Stimulated activated CD8-positive, alpha-beta memory T cell treated with anti-CD3 and anti-CD28 coated beads, Interleukin-4, amount 100 ng/mL, for 48 hours (primary cell): ENCODE measurements around the gene TANK.
"Not testable (repeated sequence)": the region's sequence is repeated elsewhere in the genome, so short reads cannot be mapped to it uniquely, and the experiment has no call there.

Experiments used
- DNase-seq: peaks from one replicate; pipeline ENCODE4 v3.0.0-alpha.2; 2020

The TANK gene, protein sequence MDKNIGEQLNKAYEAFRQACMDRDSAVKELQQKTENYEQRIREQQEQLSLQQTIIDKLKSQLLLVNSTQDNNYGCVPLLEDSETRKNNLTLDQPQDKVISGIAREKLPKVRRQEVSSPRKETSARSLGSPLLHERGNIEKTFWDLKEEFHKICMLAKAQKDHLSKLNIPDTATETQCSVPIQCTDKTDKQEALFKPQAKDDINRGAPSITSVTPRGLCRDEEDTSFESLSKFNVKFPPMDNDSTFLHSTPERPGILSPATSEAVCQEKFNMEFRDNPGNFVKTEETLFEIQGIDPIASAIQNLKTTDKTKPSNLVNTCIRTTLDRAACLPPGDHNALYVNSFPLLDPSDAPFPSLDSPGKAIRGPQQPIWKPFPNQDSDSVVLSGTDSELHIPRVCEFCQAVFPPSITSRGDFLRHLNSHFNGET

DNA sequence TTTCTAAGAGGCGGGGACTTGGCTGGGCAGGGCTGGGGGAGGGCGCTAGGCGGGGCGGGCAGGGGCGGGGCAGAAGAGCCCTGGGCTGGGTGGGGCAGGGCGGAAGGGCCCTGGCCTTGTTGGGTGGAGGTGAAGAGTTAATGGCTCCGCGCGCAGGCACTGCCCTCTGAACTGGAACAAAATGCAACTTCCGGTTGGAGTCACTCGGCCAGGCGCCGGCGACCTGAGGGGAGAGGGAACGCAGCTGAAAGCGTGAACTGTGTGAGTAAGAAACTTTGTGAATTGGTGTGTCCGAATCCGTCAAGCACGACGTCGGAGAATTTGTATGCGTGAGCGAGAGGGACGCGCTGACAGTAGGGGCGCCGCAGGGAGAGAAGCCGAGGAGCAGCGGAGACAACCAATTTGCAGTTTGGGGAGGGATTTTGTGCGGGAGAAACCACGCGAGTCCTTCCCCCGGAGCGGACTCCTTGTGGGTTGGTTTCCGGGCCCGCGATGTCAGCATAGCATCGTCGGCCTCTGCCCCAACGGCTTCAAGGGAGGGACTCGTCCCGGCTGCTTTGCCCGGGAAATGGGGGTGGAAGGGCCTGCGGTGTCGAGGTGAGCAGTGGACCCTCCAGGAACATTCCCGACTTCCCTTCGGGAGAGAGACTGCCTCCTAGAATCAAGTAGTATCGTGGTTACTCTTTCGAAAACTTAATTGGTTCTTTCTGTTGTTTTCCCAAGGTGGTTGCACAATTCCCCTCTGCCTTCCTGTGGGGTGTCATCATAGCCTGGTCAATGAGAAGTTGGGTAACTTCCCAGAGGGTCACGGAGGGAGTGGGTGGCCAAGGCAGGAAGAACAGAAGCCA is at the start of gene TANK:
Gene TANK, plus strand, starts transcription at position 203 of the 848 bp plus-strand sequence. CDS start 19,235 bp downstream, outside the sequence.
- DNase-seq, result peak; percentile 91

DNA sequence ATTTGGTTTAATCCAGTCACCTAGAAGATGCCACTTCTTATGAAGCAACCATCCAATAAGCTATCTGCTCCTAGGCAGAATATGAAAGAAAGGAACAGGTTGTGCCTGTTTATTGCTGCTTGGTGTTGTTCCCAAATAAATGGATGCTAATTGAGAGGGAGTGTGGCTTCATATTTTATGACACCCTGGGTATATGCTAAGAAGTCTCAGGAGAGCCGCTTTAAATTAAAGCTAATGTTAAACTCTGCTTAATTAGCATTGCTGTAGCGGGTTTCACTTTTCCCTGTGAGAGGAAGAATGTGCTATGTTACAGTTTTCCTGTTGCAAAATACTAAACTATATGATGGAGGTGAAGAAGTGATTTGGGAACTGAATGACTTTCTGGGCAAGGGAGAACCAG is 48.7 kb upstream of the TANK start:
- DNase-seq, result no peak

DNA sequence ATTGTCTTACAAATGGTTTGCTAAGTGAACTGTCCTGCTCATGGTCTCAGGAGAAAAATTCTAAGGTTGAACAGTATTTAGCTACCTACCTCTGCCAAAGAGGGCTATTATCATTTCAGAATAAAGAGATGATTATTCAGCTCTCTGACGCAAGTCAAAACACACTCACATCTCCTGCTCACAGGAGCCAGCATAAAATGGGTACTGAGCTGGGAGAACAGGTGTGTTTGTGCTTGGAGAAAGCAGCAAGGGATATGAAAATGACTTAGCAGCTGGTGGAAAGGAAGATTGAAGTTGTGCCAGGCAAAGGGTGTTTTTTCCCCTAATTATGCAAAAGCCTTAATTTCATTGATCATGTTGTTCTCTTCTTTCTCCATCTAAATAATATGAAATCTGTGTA is 47.3 kb upstream of the TANK start:
- no peak for DNase-seq

DNA sequence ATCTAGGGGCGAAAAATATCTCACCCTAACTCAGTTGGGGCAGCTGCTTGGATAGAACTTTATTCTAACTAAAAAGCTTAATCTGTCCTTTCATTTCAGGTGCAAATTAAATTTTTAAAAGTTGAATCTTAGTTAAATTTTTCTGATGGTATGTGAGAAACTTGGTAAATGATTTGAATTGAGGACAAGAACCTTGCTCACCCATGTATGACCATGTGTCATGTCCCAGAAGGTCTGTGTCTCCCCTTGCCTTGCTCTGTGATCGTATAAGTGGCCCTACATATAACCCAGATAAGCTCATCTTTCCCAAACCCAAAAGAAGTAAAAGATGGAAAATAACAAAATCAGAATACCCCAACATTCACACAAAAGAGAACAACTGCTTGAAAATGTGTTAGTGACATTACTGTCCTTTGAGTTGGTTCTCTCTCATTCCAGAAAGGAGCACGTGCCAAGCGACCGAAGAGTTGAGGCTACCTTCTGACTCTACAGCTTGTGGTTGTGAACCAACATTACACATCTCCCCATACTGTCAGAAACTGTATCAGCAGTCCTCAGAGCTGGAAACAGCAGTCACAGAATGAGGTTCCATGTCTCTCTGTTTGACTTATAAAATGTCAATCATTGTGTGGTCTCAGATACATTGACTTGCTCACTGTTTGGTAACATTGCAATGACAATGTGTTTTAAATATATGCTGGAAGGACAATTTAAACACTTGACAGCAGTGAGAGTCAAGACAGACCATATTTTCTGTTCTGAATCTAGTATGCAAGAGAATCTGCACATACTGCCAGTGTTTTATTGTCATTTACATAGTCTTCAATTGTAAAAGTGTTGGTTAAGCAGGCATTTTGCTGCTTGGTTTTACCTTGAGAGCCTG is 46.3 kb upstream of the TANK start:
- no peak for DNase-seq

DNA sequence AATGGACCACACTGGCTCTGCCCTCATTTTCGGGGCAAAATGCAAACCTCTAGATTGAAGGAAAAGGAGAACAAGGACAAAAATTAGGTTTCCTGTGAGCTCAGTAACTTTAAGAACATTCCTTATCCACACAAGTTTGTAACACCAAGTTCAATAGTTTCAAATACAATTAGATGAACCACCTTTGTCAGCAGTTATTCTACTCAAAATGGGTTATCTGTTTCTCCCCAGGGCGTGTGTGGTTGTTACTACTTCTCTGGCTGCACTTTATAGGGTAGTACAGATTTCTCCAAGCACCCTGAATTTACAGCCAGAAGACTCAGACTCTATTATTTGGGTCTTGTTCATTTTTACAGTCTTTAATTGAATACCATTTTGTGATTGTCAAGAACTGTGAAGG is 45.0 kb upstream of the TANK start:
- DNase-seq, result no peak

DNA sequence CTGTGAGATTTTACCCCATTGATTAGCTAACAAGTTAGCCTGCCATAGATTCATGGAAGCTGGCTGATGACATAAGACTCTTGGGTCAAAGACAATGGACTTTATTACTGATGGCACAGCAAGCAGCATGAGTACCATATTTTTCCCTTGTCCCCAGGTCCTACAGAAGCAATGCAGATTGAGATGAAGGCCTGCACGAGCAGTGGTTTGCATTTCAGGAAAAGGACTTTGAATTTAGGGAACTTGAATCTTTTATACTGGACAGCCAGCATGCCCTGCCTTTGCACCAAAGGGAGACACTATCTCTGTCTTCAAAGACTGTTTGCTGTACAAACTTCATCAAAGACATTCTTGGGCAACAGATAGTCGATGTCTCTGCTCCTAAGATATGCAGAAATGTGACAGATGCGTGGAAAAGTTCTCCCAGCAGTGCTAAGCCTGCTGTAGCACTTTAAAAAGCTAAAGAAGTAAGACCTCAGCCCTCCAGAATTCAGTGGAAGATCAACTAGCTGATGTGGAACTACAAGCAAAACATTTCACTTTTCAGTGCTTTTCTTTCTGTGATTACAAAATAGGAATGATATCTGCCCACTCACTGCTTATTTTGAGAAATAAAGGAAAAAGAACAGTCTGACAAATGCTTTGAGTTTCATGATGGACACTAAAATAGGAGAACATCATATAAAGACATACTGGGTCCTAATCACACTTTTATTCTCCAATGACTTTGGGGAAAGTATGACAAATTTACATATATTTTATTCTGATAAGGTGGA is 44.4 kb upstream of the TANK start:
- no peak for DNase-seq

DNA sequence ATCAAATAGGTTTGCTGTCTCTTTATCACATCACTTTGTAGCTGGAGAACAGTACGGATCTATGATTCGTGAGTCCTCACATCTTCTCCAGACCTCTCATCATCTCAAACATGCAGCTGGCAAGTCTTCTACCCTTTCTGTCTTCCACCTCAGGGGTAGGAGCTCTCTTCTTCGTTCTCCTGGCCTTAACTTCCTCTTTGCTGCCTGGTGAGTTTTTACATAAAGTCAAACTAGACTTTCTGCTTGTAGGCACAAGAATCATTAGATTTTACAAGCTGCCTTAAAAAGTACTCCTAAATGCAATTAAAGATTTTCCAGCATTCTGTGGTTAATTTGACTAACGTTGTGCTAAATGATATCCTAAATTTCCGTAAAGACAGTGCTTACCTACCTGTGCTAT is 43.7 kb upstream of the TANK start:
- no peak for DNase-seq

DNA sequence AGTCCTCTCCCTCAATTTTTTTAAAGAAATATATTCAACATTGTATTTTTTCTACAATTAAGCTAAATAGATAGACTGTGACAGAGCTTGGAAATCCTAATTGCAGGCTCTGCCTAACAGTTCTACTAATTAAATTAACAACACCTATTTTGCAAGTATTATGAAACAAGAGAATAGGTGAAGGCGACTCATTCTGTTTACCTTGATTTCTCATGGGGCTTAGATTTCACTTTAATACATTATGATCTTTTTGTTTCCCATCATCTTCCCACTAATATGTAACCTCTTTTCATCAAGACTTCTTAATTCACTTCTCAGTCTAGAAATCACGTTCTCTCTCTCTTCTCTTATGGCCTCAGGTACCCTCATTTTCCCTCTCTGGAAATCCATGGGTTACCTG is 42.7 kb upstream of the TANK start:
- DNase-seq, result no peak

DNA sequence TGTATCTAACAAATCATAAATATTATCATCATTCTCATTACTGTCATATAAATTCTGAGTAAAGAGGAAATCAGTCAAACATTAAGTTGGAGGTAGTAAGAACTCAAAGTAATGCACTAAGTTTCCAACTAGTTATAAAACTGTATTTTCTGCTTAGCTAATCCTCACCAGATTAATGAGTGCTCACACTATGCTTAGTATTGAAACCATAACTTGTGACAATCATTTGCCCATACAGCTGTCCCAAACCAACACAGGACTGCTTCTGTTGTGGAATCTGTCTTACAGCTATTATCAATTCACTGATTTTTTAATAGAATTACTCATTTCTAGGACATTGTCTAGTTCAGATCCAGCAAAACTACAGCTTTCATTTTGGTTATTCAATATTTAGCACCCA is 41.5 kb upstream of the TANK start:
- no peak for DNase-seq

DNA sequence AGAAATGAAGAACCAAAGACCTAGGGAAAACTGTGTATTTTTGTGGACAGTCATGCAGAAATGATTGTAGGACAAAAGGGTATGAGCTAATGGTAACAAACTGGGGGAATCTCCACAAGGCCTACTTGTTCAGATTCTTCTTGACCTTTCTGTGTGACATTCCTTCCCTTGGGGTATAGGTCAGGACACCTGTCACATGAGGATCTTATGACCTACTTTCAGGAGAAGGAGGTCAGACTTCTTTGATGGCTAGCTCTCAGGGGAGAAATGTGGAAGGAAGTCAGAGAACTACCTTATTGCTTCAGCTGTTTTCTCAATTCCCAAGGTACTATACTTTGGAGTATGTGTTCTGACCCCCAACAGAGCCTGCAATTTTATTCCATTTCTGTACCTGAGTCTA is 40.7 kb upstream of the TANK start:
- no peak for DNase-seq

DNA sequence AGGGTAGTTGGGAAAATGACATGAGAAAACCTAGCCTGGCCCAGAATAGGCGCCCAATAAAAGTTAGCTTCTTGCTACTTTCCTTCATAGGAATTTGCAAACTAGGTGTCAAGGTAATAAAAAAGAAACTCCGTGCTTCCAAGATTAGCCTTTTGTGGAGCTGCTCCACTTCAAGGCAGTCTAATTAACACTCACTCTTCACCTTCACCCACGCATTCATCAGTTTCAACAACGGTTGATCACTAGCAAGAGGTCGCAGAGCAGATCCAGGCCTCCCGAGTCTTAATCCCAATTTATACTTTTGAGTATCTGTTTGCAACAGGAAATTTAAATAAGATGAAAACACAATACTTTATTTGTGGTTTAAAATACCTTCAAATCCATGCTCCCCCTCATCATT is 39.5 kb upstream of the TANK start:
- no peak for DNase-seq

DNA sequence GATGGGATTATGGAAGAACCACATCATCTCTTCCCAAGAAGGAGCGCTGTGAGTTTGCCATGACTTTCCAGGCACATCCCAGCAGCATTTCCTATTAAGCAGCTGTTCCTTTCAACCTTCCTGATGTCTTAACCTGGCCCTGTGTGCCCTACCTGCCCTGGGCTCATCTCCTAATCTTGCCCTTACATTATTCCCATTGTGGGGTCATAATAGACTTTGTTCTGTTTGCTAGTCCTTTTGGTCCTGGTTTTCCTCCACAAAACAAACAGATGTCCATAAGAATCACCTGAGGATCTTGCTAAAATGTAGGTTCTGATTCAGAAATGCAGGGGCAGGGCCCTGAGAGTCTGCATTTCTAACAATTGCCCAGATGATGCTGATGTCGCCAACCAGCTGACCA is 38.6 kb upstream of the TANK start:
- DNase-seq, result no peak

DNA sequence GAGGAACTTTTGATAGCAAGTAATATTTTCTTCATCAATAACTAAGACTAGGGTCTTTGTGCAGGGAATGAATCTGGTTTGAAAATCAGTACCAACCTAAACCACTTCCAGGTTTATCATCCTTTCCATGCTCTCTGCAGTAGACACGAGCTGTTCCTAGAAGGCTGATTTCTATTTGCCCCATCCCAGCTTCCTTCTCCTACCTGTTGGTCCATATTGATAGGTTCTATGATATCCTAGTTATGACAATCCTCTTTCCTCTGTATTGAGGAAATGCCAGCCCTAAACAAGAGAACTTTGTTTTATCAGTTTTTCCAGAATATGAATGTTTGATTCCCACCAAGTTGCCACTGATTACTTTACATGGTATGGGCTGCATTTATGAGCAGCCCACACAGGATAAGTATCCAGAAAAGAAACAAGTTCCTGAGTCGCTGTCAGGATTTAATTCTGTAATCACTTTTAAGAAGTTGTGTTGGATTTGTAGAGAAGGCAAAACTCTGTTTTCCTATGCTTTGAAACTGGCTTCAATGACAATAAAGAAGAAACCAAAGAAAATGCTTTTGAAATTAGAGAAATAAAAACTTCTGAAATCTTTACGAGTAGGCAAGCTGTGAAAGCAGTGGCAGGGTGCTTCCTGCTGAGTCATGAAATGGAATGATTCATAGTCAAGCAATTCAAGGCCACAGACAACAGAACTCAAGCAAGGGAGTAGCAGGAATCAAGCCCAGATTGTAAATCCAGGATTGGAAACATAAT is 37.3 kb upstream of the TANK start:
- DNase-seq, result no peak

DNA sequence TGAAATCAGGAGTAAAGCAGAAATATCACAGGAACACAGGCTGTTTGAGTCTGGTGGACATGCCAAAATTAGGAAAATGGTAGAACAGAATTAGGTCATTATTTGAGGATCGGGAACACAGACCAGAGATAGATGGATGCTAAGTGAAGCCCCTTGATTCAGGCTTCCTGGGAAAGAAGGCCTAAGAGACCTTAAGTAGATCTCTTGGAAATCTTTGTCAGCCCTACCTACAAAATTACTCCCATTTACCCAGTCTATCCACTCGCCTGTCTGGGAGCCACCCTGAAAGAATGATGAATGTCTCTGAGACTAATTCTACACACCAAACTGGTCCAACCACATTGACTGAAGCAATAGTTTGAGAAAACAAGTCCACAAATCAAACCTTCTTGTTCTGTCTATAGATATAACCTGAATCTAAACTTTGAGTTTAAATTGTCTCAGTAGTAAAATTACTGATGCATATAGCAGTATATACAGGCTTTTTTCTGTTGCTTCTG is 36.6 kb upstream of the TANK start:
- no peak for DNase-seq

DNA sequence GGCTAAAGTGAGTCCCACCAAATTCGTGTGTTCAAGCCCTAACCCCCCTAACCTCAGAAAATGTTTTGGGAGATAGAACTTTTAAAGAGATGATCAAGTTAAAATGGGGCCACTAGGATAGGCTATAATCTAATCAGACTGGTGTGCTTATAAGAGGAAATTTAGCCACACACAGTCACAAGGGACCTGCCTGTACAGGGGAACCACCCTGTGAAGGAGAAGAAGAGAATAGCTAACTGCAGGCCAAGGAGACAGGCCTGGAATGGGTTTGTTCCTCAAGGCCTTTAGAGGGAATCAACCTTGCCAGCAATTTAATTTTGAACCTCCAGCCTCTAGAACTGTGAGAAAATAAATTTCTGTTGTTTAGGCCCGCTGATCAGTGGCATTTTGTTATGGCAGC is 36.0 kb upstream of the TANK start:
- no peak for DNase-seq

DNA sequence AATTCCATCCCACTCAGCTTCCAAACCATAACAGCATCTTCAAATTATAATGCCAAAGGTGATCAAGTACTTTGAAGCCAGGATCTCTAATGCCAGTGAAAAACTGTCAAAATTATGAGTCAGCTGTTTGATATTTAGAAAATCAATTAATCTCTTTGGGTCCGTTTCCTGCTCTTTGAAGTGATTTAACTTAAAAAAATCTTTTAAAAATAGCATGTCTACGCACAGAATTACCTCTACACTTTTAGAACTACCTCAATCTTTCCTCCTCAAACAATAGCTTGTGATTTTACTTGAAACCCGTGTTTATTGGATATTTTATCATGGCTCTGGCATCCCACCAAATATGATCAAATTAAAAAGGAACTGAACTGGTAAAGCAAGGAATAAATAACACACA is 31.3 kb upstream of the TANK start:
- DNase-seq, result no peak

DNA sequence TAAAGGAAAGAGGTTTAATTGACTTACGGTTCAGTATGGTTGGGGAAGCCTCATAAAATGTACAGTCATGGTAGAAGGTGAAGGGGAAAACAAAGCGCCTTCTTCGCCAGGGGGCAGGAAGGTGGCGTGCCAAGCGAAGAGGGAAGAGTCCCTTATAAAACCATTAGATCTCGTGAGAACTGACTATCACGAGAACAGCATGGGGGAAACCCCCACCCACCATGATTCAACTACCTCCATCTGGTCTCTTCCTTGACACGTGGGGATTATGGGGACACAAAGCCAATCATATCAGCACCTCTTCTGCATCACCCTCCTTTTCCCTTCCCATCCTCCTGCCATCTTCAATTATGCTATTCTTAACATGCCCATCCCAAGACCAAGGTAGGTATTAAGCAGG is 29.9 kb upstream of the TANK start:
- DNase-seq, result no peak

DNA sequence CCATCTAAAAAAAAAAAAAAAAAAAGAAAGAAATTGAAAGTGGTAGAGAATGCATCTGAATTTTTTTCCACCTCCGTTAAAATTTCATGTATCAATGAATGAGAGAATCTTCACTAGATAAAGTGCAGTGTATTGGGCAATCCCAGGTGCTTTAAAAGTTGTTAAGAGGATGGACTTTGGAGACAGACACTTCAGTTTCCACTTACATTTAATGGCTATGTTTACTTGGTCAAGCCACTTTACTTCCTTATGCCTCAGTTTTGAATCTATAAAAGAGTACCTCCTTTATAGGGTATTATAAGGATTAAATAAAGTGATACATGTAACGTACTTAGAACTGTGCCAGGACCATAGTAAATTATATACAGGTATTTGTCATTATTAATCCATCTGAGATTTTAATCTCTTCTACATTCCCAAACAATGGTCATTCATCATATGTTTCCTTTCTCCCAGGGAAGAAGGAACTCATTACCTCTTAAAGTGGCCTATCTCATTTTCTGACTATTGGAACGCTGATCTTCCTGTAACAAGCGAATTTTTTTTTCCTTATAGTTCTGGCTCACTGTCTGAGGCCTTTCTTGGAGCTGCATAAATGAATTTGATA is 29.1 kb upstream of the TANK start:
- no peak for DNase-seq

DNA sequence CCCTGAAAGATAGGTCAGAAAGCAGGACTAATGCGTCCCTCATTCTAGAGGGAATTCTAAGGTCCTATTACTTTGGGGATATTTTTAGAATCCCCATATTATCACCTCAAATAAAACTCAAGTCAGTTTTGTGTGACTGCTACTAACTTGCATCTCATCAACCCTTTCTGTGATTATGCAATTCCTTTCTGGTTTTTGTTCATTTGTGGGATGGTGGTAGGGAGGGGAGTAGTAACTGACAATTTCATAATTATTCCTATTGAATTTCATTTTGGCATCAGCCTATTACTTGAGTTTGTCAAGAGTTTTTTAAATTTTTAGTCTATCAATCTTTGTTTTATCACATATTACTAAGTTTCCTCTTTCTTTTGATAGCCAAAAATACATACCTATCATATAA is 28.4 kb upstream of the TANK start:
- DNase-seq, result no peak

DNA sequence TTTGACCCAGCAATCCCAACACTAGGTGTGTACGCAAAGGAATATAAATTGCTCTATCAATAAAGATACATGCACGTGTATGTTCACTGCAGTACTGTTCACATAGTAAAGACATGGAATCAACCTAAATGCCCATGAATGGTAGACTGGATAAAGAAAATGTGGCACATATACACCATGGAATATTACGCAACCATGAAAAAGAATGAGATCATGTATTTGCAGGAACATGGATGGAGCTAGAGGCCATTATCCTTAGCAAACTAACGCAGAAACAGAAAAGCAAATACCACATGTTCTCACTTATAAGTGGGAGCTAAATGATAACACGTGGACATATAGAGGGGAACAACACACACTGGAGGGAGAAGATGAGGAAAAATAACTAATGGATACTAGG is 27.8 kb upstream of the TANK start:
- not testable (repeated sequence) for DNase-seq

DNA sequence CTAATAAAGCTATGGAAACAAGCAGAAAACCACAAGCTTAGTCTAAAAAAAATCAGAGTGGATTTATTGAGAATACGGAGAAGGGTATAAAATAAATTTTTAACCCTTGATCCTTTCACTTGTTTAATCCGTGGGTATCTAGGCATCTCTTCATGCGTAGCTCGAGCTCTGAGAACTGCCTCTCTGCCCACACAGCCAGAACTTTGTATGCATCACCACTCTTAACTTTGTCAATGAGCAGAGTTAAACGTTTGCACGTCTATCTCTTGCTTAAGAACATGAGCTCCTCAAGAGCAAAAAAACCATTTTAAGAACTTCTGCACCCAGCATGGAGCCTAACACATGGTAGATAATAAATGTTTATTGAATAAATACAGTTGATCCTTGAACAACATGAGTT is 26.9 kb upstream of the TANK start:
- DNase-seq, result no peak
